Measurements from ENCODE around the gene SHC4.

- TF ChIP-seq EZH2 (IDR thresholded peaks at IDR 0.05; ENCODE audit: borderline replicate concordance, insufficient read depth, low read length, poor library complexity, severe bottlenecking): no peak
- no peak for TF ChIP-seq CTCF (IDR thresholded peaks at IDR 0.05; ENCODE audit: poor library complexity, severe bottlenecking)
- no peak for TF ChIP-seq POLR2AphosphoS5 (IDR thresholded peaks at IDR 0.05)
- TF ChIP-seq REST (IDR thresholded peaks at IDR 0.05; ENCODE audit: borderline replicate concordance): no peak
- no peak for TF ChIP-seq EP300 (conservative IDR thresholded peaks at IDR 0.05; ENCODE audit: poor library complexity, severe bottlenecking)
- TF ChIP-seq SMC3 (conservative IDR thresholded peaks at IDR 0.05; ENCODE audit: poor library complexity): no peak
Measured at GRCh38 chr15:48992096-48992495, 28.4 kb upstream of the SHC4 start.
